Dedifferentiated amniotic fluid mesenchymal stem cell (primary cell): ENCODE results near the gene BEGAIN.

Source experiments
- DNase-seq: peaks from one replicate; pipeline ENCODE4 v3.0.0-alpha.2; 2016; ENCODE audit errors: extremely low spot score

Gene BEGAIN

DNA sequence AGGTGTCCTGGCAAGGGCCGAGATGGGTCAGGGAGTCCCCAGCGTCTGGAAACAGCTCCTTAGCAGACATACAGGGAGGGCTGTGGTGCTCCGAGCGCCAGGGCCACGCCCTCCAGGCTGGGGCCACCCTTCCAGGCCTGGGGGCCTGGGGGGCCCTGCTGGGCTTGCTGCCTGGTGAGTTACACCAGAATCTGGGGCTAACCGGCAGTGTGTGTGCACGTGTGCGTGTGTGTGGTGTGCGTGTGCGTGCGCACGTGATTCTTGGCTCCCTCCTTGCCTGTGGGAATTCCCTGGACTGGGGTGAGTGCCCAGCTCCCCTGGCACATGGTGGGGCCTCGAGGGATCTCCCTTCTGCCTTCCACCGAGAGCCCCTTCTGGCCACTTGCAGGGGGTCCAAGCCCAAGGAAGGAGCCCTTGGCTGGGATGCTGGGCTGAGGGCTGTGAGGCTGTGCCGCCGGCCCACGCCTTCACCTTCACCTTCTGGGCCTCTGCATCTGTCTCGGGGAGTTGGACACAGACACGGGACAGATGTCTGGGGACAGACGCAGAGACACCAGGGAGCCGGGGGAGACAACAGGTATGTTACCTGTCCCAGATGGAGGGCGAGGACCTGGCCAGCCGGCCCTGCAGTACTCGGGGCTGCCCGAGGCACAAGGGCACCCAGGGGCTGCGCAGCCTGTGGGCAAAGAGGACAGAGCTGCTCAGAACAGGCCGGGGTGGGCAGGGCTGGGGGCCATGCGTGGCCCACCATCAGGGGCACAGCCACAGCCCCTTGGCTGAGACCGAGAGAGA lies 37.2 kb downstream of the BEGAIN start:
- no peak for DNase-seq

DNA sequence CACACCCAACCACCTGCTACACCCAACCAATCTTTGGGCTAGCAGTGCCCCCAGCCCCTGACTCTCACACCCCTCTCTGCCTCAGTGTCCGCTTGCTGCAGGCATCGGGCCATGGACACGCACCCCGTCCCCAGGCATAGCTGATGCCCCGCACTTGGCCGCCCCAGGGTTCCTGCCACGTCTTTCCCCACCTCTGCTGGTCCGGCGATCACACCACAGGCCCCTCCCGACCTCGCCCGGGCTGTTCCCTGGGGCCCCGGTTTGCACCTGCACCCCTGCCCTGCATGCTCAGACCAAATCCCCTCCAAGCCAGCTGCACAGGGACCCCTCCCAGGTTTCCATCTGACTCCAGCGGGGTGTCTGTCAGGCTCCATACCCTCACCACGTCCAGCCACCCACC lies 38.3 kb downstream of the BEGAIN start:
- DNase-seq: no peak

DNA sequence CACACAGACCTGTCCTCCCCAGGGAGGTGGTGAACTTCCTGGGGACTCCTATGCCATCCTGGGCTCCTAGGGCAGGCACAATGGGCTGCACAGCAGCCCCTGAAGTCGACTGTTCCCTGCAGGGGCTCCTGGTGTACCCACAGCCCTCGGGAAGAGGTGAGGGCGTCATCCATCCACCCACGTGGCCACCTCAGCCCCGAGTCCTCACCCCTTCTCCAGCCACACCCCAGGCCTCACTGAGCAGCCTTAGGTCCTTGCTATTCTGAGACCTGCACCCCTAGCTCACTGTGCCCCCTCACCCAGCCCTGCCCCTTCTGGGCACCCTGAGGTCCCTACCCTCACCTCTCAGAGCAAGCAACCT lies 38.9 kb downstream of the BEGAIN start:
- DNase-seq: no peak

GRCh38 chr14:100547633-100548294 lies 39.5 kb downstream of the BEGAIN start:
- no peak for DNase-seq

DNA sequence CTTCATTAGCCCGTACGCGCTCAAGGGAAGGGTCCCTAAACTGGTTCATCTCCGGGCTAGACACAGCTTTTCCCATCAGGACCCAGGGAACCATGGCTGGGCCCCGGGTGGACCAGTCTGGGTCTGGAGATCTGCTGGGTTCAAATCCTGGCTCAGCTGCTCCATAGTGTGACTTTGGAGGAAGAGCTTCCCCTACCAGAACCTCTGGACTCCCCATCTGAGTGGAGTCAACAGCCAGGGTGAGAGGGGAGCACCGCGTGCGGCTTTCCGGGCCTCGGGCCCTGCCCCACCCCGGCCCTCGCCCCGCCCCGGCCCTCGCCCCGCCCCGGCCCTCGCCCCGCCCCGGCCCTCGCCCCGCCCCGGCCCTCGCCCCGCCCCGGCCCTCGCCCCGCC lies 41.2 kb downstream of the BEGAIN start:
- no peak for DNase-seq

- DNase-seq: no peak
These were observed 41.9 kb downstream of the BEGAIN start for GRCh38 chr14:100545359-100545758.

DNA sequence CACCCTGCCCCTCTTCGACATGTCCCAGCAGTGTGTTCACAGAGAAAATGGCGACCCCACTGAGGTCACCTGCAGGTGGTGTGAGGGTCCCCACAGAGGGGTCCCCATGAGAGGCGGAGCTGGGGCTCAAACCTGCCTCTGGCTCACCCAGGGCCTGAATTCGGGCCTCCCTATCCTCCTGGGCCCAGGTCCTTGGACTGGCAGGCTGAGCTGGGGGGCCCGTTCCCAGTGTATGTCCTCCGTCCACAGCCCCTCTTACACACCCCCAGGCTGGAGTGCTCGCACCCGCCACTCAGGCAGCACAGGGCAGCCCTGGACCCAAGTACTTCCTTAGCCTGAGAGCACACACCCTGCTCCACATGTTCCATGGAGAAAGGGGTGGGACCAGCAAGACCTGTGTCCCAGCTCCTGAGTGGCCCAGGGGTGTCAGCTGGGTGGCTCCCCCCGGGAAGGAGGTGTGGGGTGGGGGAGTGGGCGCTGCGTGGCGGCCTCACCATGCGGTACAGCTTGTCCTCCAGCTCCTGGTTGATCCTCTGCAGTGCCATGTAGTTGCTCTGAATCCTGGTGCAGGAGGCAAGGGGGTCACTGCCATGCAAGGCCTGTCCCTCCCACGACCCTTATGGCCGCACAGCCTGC lies 42.6 kb downstream of the BEGAIN start:
- DNase-seq: no peak

GRCh38 chr14:100543471-100544455 lies 43.5 kb downstream of the BEGAIN start:
- no peak for DNase-seq

GRCh38 chr14:100542619-100543205 lies 44.5 kb downstream of the BEGAIN start:
- DNase-seq: no peak

- no peak for DNase-seq
These were observed 45.3 kb downstream of the BEGAIN start for GRCh38 chr14:100541621-100542560.

GRCh38 chr14:100540926-100541620 lies 46.1 kb downstream of the BEGAIN start:
- no peak for DNase-seq

DNA sequence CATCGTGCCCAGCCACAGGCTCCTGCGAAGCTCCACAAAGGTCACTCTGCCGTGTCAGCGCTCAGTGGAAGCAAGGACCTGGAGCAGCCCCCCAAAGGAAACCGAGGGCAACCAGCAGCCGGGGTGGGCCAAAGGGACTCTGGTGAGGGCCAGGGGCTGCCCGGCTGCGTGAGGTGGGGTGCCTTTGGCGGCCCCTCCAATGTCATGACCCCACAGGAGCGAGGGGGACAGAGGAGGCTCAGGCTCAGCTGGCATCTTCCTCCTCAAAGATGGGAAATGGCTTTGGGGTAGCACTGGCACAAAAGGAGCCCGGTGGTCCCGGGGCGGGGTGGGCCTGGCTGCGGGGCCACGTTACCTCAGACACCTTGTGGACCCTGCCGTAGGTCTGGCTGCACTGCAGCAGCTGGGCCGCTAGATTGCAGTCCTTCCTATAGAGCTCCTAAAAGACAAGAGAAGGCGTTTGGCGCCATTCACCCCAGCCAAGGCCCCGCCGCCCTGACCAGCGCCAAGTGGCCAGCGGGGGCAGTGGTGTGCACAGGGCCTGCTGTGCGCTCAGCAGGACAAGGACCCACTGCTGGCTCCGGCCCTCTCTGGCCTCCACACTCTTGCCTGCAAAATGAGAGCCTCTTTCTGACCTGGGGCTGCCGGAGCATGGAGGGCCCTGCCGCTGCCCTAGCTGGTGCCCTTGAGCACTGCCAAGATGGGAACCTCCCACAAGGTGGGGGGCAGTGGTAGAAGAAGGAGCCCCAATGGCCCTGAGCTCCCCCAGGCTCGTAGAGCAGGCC lies 46.9 kb downstream of the BEGAIN start:
- DNase-seq: no peak

- no peak for DNase-seq
These were observed 47.5 kb downstream of the BEGAIN start for GRCh38 chr14:100539766-100540140.

- no peak for DNase-seq
These were observed 48.1 kb downstream of the BEGAIN start for GRCh38 chr14:100539003-100539660.

GRCh38 chr14:100538351-100539002 lies 48.7 kb downstream of the BEGAIN start:
- DNase-seq: no peak

DNA sequence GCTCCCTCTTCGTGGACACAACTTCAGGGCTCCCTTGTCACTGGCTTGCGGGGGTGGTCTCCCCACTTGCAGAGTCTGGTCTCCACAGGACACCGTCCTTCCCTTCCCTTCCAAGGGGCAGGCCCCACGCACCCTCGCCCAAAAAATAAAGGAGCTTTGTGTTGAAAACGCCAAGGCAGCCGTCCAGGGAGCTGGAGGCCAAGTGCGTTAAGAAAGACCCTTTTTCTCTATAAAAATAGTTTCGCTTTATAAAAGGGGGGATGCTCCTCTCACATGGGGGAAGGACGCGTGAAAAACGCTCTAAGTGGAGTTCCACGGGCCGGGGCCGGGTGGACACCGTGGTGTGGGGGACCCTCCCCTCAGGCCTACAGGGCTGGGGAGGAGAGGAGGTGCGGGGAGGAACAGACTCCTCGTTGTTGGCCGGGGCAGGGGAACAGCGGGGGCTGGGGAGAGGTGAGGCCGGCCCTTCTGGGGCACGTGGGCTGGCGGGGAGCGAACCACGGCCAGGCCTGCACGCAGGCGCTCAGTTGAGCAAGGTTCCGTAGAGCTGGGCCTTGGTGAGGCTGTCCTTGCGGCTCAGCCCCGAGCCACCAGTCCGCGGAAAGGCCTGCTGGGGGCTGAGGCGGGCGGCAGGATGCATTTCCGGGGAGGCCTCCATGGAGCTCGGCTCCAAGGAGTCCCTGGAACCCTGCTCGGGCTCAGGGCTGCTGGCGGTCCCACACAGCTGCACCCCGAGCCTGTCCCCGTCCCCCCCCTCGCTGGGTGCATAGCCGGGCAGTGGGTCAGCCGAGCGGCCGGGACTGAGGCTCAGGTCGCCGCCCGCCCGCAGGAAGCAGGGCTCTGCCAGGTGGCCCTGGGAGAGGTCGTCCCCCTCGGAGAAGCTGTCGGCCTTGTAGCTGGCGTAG lies 49.5 kb downstream of the BEGAIN start:
- no peak for DNase-seq
